ENCODE data around the gene LAMA4. TPM values are rescaled to one million over a fixed set of nuclear protein-coding genes. Genes with fewer than 3 reads are reported as not detected.
A peak's percentile ranks its signal among the peaks of the same experiment; 100 is the strongest.

The LAMA4 gene
- total RNA-seq, 1 experiment from 2014 or later: 0.72 TPM

DNA sequence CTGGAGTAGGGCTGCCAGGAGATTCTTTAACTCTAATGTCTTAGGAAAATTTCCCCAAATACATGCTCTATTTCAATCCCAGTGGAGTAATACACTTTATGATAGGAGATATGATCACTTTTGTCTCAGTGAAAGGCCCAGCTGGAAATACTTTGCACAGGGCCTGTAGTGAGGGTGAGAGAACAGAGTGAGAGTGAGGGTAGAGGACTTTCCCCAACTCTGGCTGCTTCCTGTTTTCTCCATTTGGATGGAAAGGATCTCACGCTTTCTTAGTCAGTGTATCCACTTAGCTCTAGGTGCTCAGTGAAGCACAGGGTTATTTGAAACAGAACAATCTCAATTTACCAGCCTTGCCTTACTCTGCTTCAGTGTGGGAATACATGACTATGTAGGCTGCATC is 130.4 kb downstream of the LAMA4 start:
- peaks cover 20% of the 10 kb centered on the region for H3K27me3 Mint-ChIP-seq (ENCODE audit: insufficient read depth, unreplicated experiment)
- TF ChIP-seq, protein P1, sequence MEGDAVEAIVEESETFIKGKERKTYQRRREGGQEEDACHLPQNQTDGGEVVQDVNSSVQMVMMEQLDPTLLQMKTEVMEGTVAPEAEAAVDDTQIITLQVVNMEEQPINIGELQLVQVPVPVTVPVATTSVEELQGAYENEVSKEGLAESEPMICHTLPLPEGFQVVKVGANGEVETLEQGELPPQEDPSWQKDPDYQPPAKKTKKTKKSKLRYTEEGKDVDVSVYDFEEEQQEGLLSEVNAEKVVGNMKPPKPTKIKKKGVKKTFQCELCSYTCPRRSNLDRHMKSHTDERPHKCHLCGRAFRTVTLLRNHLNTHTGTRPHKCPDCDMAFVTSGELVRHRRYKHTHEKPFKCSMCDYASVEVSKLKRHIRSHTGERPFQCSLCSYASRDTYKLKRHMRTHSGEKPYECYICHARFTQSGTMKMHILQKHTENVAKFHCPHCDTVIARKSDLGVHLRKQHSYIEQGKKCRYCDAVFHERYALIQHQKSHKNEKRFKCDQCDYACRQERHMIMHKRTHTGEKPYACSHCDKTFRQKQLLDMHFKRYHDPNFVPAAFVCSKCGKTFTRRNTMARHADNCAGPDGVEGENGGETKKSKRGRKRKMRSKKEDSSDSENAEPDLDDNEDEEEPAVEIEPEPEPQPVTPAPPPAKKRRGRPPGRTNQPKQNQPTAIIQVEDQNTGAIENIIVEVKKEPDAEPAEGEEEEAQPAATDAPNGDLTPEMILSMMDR (IDR thresholded peaks at IDR 0.05; ENCODE audit: unreplicated experiment): no peak
- BruUV-seq (replicated peaks): no TSS peak
- CTCF ChIA-PET: interaction anchor here (0.6 to 1.3 kb wide), 2 partner anchors 39 to 99 kb away, joined by 3 to 5 read pairs; no protein-coding TSS in a partner anchor
- intact Hi-C loops (cut with micrococcal nuclease): no loop called here
- H3K9me3 Mint-ChIP-seq (ENCODE audit: unreplicated experiment): no peaks in the 10 kb centered on the region
- H3K27ac Mint-ChIP-seq (ENCODE audit: low read depth, unreplicated experiment): no peak overlapping the region
- no peak overlapping the region for H3K4me3 Mint-ChIP-seq (ENCODE audit: unreplicated experiment)
- no peaks in the 10 kb centered on the region for H3K4me1 Mint-ChIP-seq (ENCODE audit: insufficient read depth, unreplicated experiment)
- no peaks in the 10 kb centered on the region for H3K36me3 Mint-ChIP-seq (ENCODE audit: insufficient read depth, unreplicated experiment)
- POLR2A ChIA-PET: no interaction called here
- no peak for DNase-seq (ENCODE audit: unreplicated experiment)

DNA sequence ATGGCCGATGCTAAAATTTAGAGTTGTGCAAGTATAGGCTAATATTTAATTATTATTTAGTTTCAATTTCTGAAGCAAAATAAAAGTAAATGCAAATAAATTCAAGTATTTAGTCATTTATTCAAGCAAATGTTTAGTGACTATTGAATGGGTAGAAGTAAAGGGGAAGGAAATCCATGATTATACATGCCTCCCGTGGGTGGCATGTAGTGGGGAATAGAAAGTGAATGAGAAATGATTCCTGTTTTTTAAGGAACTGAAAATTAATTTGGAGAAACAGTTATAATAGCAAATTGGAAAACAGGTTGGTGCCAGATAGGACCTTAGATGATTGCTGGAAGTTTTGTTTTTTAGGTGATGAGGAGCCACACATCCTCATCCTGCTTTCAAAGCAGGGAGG is 131.6 kb downstream of the LAMA4 start:
- H3K27me3 Mint-ChIP-seq (ENCODE audit: insufficient read depth, unreplicated experiment): peaks cover 11% of the 10 kb centered on the region
- no peak for DNase-seq (ENCODE audit: unreplicated experiment)
- no peaks in the 10 kb centered on the region for H3K9me3 Mint-ChIP-seq (ENCODE audit: unreplicated experiment)
- TF ChIP-seq, protein P1 (IDR thresholded peaks at IDR 0.05; ENCODE audit: unreplicated experiment): no peak
- no peak overlapping the region for H3K27ac Mint-ChIP-seq (ENCODE audit: low read depth, unreplicated experiment)
- no peak overlapping the region for H3K4me3 Mint-ChIP-seq (ENCODE audit: unreplicated experiment)
- H3K4me1 Mint-ChIP-seq (ENCODE audit: insufficient read depth, unreplicated experiment): peaks cover 1% of the 10 kb centered on the region
- intact Hi-C loops (cut with micrococcal nuclease): no loop called here
- no TSS peak for BruUV-seq (replicated peaks)
- POLR2A ChIA-PET: no interaction called here
- no peaks in the 10 kb centered on the region for H3K36me3 Mint-ChIP-seq (ENCODE audit: insufficient read depth, unreplicated experiment)
- CTCF ChIA-PET: no interaction called here

DNA sequence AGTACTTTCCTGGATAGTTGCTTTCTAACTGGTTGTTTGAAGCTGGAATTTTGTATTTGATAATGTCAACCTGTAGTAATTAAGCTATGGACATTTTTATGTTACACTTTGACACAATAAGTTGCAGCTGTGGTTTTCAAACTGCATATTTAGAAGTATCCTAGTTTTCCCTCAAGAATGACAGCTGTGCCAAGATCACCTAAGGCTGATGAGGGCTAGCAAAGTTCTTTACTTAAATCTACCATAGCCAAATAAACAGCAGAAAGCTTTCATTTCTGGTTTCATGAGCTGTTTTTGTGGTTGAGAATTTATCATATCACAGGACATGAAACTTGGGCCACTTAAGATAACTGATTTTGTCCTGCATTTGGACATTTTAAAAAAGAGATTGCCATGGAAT is 136.3 kb downstream of the LAMA4 start:
- Mint-ChIP-seq H3K4me3 (ENCODE audit: unreplicated experiment) (no peak overlapping the region), H3K9me3 (ENCODE audit: unreplicated experiment) (no peaks in the 10 kb centered on the region), H3K27me3 (ENCODE audit: insufficient read depth, unreplicated experiment) (no peaks in the 10 kb centered on the region), H3K36me3 (ENCODE audit: insufficient read depth, unreplicated experiment) (no peaks in the 10 kb centered on the region), H3K4me1 (ENCODE audit: insufficient read depth, unreplicated experiment) (peaks cover 12% of the 10 kb centered on the region), H3K27ac (ENCODE audit: low read depth, unreplicated experiment) (peak overlapping the region; percentile 60)
- no TSS peak for BruUV-seq (replicated peaks)
- TF ChIP-seq, protein P1 (IDR thresholded peaks at IDR 0.05; ENCODE audit: unreplicated experiment): no peak
- intact Hi-C loops (cut with micrococcal nuclease): no loop called here
- ChIA-PET CTCF (interaction anchor here (0.7 kb wide), 1 partner anchor 337 kb away, joined by 3 read pairs; no protein-coding TSS in a partner anchor), POLR2A (interaction anchor here (0.6 kb wide), 1 partner anchor 462 kb away, joined by 3 read pairs; no protein-coding TSS in a partner anchor)
- no peak for DNase-seq (ENCODE audit: unreplicated experiment)

DNA sequence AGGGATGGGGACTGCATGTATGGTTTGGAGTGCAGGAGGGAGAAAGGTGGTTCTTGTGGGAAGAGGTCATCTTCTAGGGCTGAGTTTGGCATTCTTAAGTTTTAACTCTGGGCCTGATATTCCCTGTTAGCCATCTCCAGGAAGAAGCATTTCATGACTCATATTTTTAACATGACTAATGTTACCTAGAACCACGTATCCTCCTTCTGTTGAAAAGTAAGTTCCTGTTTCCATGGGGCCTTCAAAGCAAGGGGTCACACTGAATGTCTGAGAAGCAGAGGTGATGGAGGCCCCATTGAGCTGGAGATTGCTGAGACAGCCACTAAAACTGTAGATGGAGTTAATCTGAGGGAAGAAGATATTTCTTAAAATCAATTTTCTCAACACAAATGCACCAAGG is 136.8 kb downstream of the LAMA4 start:
- ChIA-PET CTCF (interaction anchor here (0.6 to 0.7 kb wide), 2 partner anchors 28 to 337 kb away, joined by 3 read pairs; no protein-coding TSS in a partner anchor), POLR2A (no interaction called here)
- Mint-ChIP-seq H3K27ac (ENCODE audit: low read depth, unreplicated experiment) (peak overlapping the region; percentile 60), H3K4me1 (ENCODE audit: insufficient read depth, unreplicated experiment) (peaks cover 12% of the 10 kb centered on the region), H3K27me3 (ENCODE audit: insufficient read depth, unreplicated experiment) (no peaks in the 10 kb centered on the region), H3K4me3 (ENCODE audit: unreplicated experiment) (no peak overlapping the region), H3K9me3 (ENCODE audit: unreplicated experiment) (no peaks in the 10 kb centered on the region), H3K36me3 (ENCODE audit: insufficient read depth, unreplicated experiment) (no peaks in the 10 kb centered on the region)
- no TSS peak for BruUV-seq (replicated peaks)
- intact Hi-C loops (cut with micrococcal nuclease): no loop called here
- TF ChIP-seq, protein P1 (IDR thresholded peaks at IDR 0.05; ENCODE audit: unreplicated experiment): no peak
- DNase-seq (ENCODE audit: unreplicated experiment): peak; percentile 26
